ENCODE data around the gene WT1.

GRCh38 chr11:32414925-32415324 lies 20.4 kb downstream of the WT1 start:
- no peak for TF ChIP-seq CTCF (IDR thresholded peaks at IDR 0.05)
- TF ChIP-seq ZFX (IDR thresholded peaks at IDR 0.05; ENCODE audit: borderline replicate concordance) = no peak

Data from 22Rv1 (cell line).